Nephron (organoid): Measurements from ENCODE around the gene ACP6.

Experiments
- H3K27ac Mint-ChIP-seq, 3 experiments: 2 replicates each; pipeline ENCODE4 v1.8.0; 2020; ENCODE audit warnings: mixed read lengths in 3 of 3, mild to moderate bottlenecking in 2 of 3, moderate library complexity in 1 of 3
- H3K27me3 Mint-ChIP-seq: 2 replicates; pipeline ENCODE4 v1.8.0; 2021; ENCODE audit warnings: low read depth, mild to moderate bottlenecking, moderate library complexity, mixed read lengths
- H3K36me3 Mint-ChIP-seq: 2 replicates; pipeline ENCODE4 v1.8.0; 2020; ENCODE audit warnings: low read depth, mixed read lengths
- H3K4me1 Mint-ChIP-seq: 2 replicates; pipeline ENCODE4 v1.8.0; 2020; ENCODE audit warnings: mixed read lengths
- H3K4me3 Mint-ChIP-seq, 3 experiments: 2 replicates each; pipeline ENCODE4 v1.8.0; 2020; ENCODE audit warnings: mild to moderate bottlenecking in 3 of 3, mixed read lengths in 3 of 3, moderate library complexity in 2 of 3
- H3K9me3 Mint-ChIP-seq: 2 replicates; pipeline ENCODE4 v1.8.0; 2020; ENCODE audit warnings: mixed read lengths
- CTCF ChIP-seq, 3 experiments: fragments of 200-600 bp; sonication (generic); IDR thresholded peaks; one replicate each; pipeline ENCODE4 v1.5.0; 2021; ENCODE audit warnings: antibody characterized with exemption in 3 of 3; ENCODE audit not compliant: unreplicated experiment in 3 of 3

Gene ACP6

GRCh38 chr1:147609358-147609757, 61.0 kb downstream of the ACP6 start:
- TF ChIP-seq CTCF (IDR thresholded peaks at IDR 0.05; ENCODE audit: unreplicated experiment in 3 of 3): no peak
- Mint-ChIP-seq H3K27ac (no peak overlapping the region), H3K27me3 (no peaks in the 10 kb centered on the region), H3K4me3 (no peak overlapping the region), H3K36me3 (peaks cover 92% of the 10 kb centered on the region), H3K9me3 (no peaks in the 10 kb centered on the region), H3K4me1 (peaks cover 48% of the 10 kb centered on the region)

GRCh38 chr1:147608596-147608995, 61.7 kb downstream of the ACP6 start:
- H3K27me3 Mint-ChIP-seq: no peaks in the 10 kb centered on the region
- H3K36me3 Mint-ChIP-seq: peaks cover 85% of the 10 kb centered on the region
- peaks cover 44% of the 10 kb centered on the region for H3K4me1 Mint-ChIP-seq
- no peaks in the 10 kb centered on the region for H3K9me3 Mint-ChIP-seq
- no peak overlapping the region for H3K27ac Mint-ChIP-seq
- no peak for TF ChIP-seq CTCF (IDR thresholded peaks at IDR 0.05; ENCODE audit: unreplicated experiment in 3 of 3)
- no peak overlapping the region for H3K4me3 Mint-ChIP-seq

- Mint-ChIP-seq H3K27ac (no peak overlapping the region), H3K36me3 (peaks cover 57% of the 10 kb centered on the region), H3K4me3 (no peak overlapping the region), H3K4me1 (peaks cover 40% of the 10 kb centered on the region), H3K27me3 (no peaks in the 10 kb centered on the region), H3K9me3 (no peaks in the 10 kb centered on the region)
- no peak for TF ChIP-seq CTCF (IDR thresholded peaks at IDR 0.05; ENCODE audit: unreplicated experiment in 3 of 3)
These were observed 64.7 kb downstream of the ACP6 start for GRCh38 chr1:147605591-147605990.

GRCh38 chr1:147603986-147604385, 66.3 kb downstream of the ACP6 start:
- peaks cover 32% of the 10 kb centered on the region for H3K4me1 Mint-ChIP-seq
- H3K27ac Mint-ChIP-seq: no peak overlapping the region
- H3K27me3 Mint-ChIP-seq: no peaks in the 10 kb centered on the region
- TF ChIP-seq CTCF (IDR thresholded peaks at IDR 0.05; ENCODE audit: unreplicated experiment in 3 of 3): no peak
- H3K9me3 Mint-ChIP-seq: no peaks in the 10 kb centered on the region
- H3K4me3 Mint-ChIP-seq: no peak overlapping the region
- H3K36me3 Mint-ChIP-seq: peaks cover 43% of the 10 kb centered on the region

- H3K27ac Mint-ChIP-seq: peak overlapping the region; percentile 41 to 92 (median 75)
- H3K36me3 Mint-ChIP-seq: peaks cover 10% of the 10 kb centered on the region
- no peaks in the 10 kb centered on the region for H3K27me3 Mint-ChIP-seq
- no peaks in the 10 kb centered on the region for H3K9me3 Mint-ChIP-seq
- peaks cover 32% of the 10 kb centered on the region for H3K4me1 Mint-ChIP-seq
- TF ChIP-seq CTCF (IDR thresholded peaks at IDR 0.05; ENCODE audit: unreplicated experiment in 3 of 3): no peak
- peak overlapping the region; percentile 90 to 96 (median 95) for H3K4me3 Mint-ChIP-seq
These were observed 69.9 kb downstream of the ACP6 start for GRCh38 chr1:147600119-147601111.
